Measurements from ENCODE around the gene AKAP13.
"Not testable (repeated sequence)": the region's sequence is repeated elsewhere in the genome, so short reads cannot be mapped to it uniquely, and the experiment has no call there.

The AKAP13 gene

GRCh38 chr15:85581495-85581894, 201.1 kb downstream of the AKAP13 start:
- DNase-seq = peak; percentile 51

- DNase-seq = peak; percentile 88
Measured at GRCh38 chr15:85582131-85583079, 202.0 kb downstream of the AKAP13 start.

GRCh38 chr15:85583442-85583841, 203.0 kb downstream of the AKAP13 start:
- DNase-seq = peak; percentile 59

- peak; percentile 63 for DNase-seq
Measured at GRCh38 chr15:85583923-85584390, 203.6 kb downstream of the AKAP13 start.

- peak; percentile 25 for DNase-seq
Measured at GRCh38 chr15:85584872-85585271, 204.5 kb downstream of the AKAP13 start.

GRCh38 chr15:85586196-85586595, 205.8 kb downstream of the AKAP13 start:
- not testable (repeated sequence) for DNase-seq

GRCh38 chr15:85587707-85588411, 207.5 kb downstream of the AKAP13 start:
- DNase-seq = peak; percentile 37

- no peak for DNase-seq
Measured at GRCh38 chr15:85588677-85589076, 208.3 kb downstream of the AKAP13 start.

- no peak for DNase-seq
Measured at GRCh38 chr15:85589851-85590250, 209.4 kb downstream of the AKAP13 start.

- no peak for DNase-seq
Measured at GRCh38 chr15:85591622-85592021, 211.2 kb downstream of the AKAP13 start.

- no peak for DNase-seq
Measured at GRCh38 chr15:85592148-85592547, 211.7 kb downstream of the AKAP13 start.

GRCh38 chr15:85593809-85594445, 213.5 kb downstream of the AKAP13 start:
- DNase-seq = no peak

GRCh38 chr15:85595804-85596536, 215.6 kb downstream of the AKAP13 start:
- no peak for DNase-seq

- peak; percentile 51 for DNase-seq
Measured at GRCh38 chr15:85597155-85597815, 216.9 kb downstream of the AKAP13 start.

GRCh38 chr15:85598219-85598618, 217.8 kb downstream of the AKAP13 start:
- DNase-seq = no peak

- DNase-seq = no peak
Measured at GRCh38 chr15:85598718-85599398, 218.5 kb downstream of the AKAP13 start.

GRCh38 chr15:85600001-85600400, 219.6 kb downstream of the AKAP13 start:
- no peak for DNase-seq

GRCh38 chr15:85603160-85603559, 222.8 kb downstream of the AKAP13 start:
- no peak for DNase-seq

- DNase-seq = no peak
Measured at GRCh38 chr15:85603703-85604102, 223.3 kb downstream of the AKAP13 start.

GRCh38 chr15:85604194-85604593, 223.8 kb downstream of the AKAP13 start:
- DNase-seq = no peak

- no peak for DNase-seq
Measured at GRCh38 chr15:85606738-85607137, 226.3 kb downstream of the AKAP13 start.
